Hepatocyte (in vitro differentiated cells): ENCODE data around the gene CHST3. TPM values are rescaled to one million over a fixed set of nuclear protein-coding genes. Genes with fewer than 3 reads are reported as not detected.
A peak's percentile ranks its signal among the peaks of the same experiment; 100 is the strongest.

Source experiments
- DNase-seq: peaks from one replicate; pipeline ENCODE4 v3.0.0-alpha.2; 2016; ENCODE audit warnings: low spot score
- H2AFZ ChIP-seq: fragments of 200-600 bp; sonication (generic); 2 replicates; pipeline ENCODE4 v1.6.0; 2016; ENCODE audit warnings: antibody characterized with exemption, mild to moderate bottlenecking
- H3K27ac ChIP-seq: fragments of 200-600 bp; sonication (generic); 2 replicates; pipeline ENCODE4 v1.5.1; 2016; ENCODE audit warnings: mild to moderate bottlenecking
- H3K27me3 ChIP-seq: fragments of 200-600 bp; sonication (generic); 2 replicates; pipeline ENCODE4 v1.6.1; 2016
- H3K36me3 ChIP-seq: fragments of 200-600 bp; sonication (generic); replicated peaks from 2 replicates; pipeline ENCODE4 v1.5.1; 2016; ENCODE audit warnings: low read depth; ENCODE audit not compliant: insufficient read depth
- H3K4me1 ChIP-seq: fragments of 200-600 bp; sonication (generic); 2 replicates; pipeline ENCODE4 v1.5.1; 2016; ENCODE audit warnings: mild to moderate bottlenecking, moderate library complexity; ENCODE audit not compliant: insufficient read depth
- H3K4me2 ChIP-seq: fragments of 200-600 bp; sonication (generic); 2 replicates; pipeline ENCODE4 v1.6.0; 2016
- H3K4me3 ChIP-seq: fragments of 200-600 bp; sonication (generic); 2 replicates; pipeline ENCODE4 v1.5.1; 2016; ENCODE audit warnings: mild to moderate bottlenecking
- H3K79me2 ChIP-seq: fragments of 200-600 bp; sonication (generic); 2 replicates; pipeline ENCODE4 v1.6.0; 2017; ENCODE audit warnings: mild to moderate bottlenecking
- H3K9me2 ChIP-seq: fragments of 200-600 bp; sonication (generic); replicated peaks from 2 replicates; pipeline ENCODE4 v1.6.0; 2017; ENCODE audit warnings: mild to moderate bottlenecking; ENCODE audit not compliant: insufficient read depth
- H3K9me3 ChIP-seq: fragments of 200-600 bp; sonication (generic); 2 replicates; pipeline ENCODE4 v1.5.1; 2016; ENCODE audit warnings: low read depth, mild to moderate bottlenecking
- H4K20me1 ChIP-seq: fragments of 200-600 bp; sonication (generic); 2 replicates; pipeline ENCODE4 v1.6.0; 2016; ENCODE audit warnings: mild to moderate bottlenecking; ENCODE audit not compliant: insufficient read depth, poor library complexity, severe bottlenecking
- EZH2 ChIP-seq: fragments of 200-600 bp; sonication (generic); IDR thresholded peaks from 2 replicates; pipeline ENCODE4 v1.6.1; 2016; ENCODE audit warnings: antibody characterized with exemption, mild to moderate bottlenecking, borderline replicate concordance
- EZH2phosphoT487 ChIP-seq: fragments of 200-600 bp; sonication (generic); IDR thresholded peaks from one replicate; pipeline ENCODE4 v1.6.1; 2018; ENCODE audit warnings: antibody characterized with exemption, mild to moderate bottlenecking, low read depth, moderate library complexity; ENCODE audit not compliant: unreplicated experiment, severe bottlenecking
- WGBS: methylation state at CpG from one replicate; pipeline ENCODE4 v1.1.6; 2016; ENCODE audit warnings: low lambda C conversion rate; ENCODE audit errors: missing lambda C conversion rate; 5-methylcytosine and 5-hydroxymethylcytosine counted together
- polyA plus RNA-seq: library from polyadenylated mRNA; unstranded; fragments of >200 nt; fragmentation: Nextera tagmentation; extraction: Ambion mirVana; gene quantifications from 2 replicates; pipeline ENCODE4 v1.2.1, GENCODE V29; 2016
- total RNA-seq: library from RNA; depleted of rRNA; stranded (reverse); fragments of >200 nt; gene quantifications from 2 replicates; pipeline ENCODE4 v1.2.3, GENCODE V29; 2014
- TF ChIP-seq, protein P1 (sequence below): fragments of 200-600 bp; sonication (generic); IDR thresholded peaks from 2 replicates; pipeline ENCODE4 v1.5.1; 2016; ENCODE audit warnings: antibody characterized with exemption, mild to moderate bottlenecking; ENCODE audit not compliant: poor library complexity

Gene CHST3
- total and polyA plus RNA-seq, 2 experiments from 2014 or later = 6.8 to 14.1 TPM

DNA sequence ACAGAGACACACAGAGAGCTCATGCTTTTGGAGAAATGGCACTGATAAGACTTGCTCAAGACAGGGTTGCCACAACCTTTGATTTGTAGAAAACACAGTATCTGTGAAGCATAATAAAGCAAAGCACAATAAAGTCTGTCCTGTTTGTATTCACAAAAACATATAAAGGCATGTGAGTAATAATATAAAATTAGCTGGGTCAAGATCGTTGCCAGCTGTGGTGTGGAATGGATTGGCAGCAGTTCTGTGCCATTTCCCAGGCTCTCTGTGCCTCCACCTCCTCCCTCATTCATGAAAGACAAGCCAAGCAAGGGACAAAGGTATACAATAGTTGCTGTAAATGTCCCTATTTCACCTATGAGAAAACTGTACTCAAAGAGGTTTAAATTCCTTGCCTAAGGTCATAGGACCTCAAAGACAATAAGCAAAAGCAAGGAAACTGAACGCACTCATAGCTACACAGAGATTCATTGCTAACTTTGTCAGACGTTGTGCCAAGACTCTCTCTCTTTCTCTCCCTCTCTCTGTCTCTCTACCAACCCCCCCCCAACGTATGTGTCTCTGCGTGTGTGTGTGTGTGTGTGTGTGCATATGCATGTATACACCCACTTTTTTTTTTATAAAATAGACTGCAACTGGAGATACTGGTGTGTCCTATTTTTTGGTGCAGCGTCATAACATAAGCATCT lies 31.8 kb downstream of the CHST3 start:
- Histone ChIP-seq H3K27me3 (no peaks in the 10 kb centered on the region), H2AFZ (no peak overlapping the region), H3K27ac (peak overlapping the region; percentile 9), H3K4me2 (no peak overlapping the region), H4K20me1 (no peaks in the 10 kb centered on the region), H3K4me3 (no peak overlapping the region), H3K9me2 (no peaks in the 10 kb centered on the region), H3K36me3 (no peaks in the 10 kb centered on the region), H3K79me2 (peaks cover 77% of the 10 kb centered on the region), H3K4me1 (peaks cover 42% of the 10 kb centered on the region), H3K9me3 (no peaks in the 10 kb centered on the region)
- TF ChIP-seq, protein P1, sequence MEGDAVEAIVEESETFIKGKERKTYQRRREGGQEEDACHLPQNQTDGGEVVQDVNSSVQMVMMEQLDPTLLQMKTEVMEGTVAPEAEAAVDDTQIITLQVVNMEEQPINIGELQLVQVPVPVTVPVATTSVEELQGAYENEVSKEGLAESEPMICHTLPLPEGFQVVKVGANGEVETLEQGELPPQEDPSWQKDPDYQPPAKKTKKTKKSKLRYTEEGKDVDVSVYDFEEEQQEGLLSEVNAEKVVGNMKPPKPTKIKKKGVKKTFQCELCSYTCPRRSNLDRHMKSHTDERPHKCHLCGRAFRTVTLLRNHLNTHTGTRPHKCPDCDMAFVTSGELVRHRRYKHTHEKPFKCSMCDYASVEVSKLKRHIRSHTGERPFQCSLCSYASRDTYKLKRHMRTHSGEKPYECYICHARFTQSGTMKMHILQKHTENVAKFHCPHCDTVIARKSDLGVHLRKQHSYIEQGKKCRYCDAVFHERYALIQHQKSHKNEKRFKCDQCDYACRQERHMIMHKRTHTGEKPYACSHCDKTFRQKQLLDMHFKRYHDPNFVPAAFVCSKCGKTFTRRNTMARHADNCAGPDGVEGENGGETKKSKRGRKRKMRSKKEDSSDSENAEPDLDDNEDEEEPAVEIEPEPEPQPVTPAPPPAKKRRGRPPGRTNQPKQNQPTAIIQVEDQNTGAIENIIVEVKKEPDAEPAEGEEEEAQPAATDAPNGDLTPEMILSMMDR = no peak
- no peak for TF ChIP-seq EZH2phosphoT487
- TF ChIP-seq EZH2 = no peak
- no peak for DNase-seq
- 77% methylated on average over 6 of the region's 6 CpGs for WGBS

DNA sequence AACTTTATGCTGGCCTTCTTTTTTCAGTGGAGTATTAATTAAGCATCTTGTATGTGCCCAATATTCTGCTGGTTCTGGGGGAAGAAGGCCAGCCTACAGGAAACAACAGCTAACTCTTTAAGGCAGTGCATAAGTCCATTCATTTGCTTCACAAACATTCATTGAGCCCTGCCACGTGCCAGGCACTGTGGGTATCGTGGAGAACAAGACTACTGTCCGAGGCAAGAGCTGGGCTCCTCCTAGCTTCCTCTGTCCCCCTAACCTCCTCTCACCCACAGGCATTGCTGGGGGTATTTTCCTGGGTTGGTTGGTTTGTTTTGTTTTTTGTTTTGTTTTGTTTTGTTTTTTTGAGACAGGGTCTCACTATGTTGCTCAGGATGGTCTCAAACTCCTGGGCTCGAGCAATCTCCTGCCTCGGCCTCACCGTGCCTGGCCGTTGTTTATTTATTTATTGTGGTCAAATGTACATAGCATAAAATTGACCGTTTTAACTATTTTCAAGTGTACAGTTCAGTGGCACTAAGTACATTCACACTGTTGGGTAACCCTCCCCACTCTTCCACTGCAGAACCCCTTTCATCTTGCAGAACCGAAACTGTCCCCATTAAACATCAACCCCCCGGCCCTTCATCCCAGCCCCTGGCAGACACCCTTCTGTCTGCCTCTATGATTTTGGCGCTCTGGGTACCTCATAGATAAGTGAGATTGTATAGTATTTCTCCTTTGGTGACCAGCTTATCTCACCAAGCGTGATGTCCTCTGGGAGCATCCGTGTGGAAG lies 32.6 kb downstream of the CHST3 start:
- 92% methylated on average over 13 of the region's 13 CpGs for WGBS
- no peaks in the 10 kb centered on the region for H3K36me3 ChIP-seq
- H3K9me2 ChIP-seq = no peaks in the 10 kb centered on the region
- H3K79me2 ChIP-seq = peaks cover 74% of the 10 kb centered on the region
- no peaks in the 10 kb centered on the region for H3K27me3 ChIP-seq
- no peaks in the 10 kb centered on the region for H3K9me3 ChIP-seq
- H3K4me3 ChIP-seq = no peak overlapping the region
- no peak for TF ChIP-seq EZH2
- TF ChIP-seq, protein P1 = no peak
- no peak for TF ChIP-seq EZH2phosphoT487
- H4K20me1 ChIP-seq = no peaks in the 10 kb centered on the region
- no peak overlapping the region for H3K27ac ChIP-seq
- H2AFZ ChIP-seq = no peak overlapping the region
- DNase-seq = no peak
- H3K4me2 ChIP-seq = no peak overlapping the region
- H3K4me1 ChIP-seq = peaks cover 44% of the 10 kb centered on the region

DNA sequence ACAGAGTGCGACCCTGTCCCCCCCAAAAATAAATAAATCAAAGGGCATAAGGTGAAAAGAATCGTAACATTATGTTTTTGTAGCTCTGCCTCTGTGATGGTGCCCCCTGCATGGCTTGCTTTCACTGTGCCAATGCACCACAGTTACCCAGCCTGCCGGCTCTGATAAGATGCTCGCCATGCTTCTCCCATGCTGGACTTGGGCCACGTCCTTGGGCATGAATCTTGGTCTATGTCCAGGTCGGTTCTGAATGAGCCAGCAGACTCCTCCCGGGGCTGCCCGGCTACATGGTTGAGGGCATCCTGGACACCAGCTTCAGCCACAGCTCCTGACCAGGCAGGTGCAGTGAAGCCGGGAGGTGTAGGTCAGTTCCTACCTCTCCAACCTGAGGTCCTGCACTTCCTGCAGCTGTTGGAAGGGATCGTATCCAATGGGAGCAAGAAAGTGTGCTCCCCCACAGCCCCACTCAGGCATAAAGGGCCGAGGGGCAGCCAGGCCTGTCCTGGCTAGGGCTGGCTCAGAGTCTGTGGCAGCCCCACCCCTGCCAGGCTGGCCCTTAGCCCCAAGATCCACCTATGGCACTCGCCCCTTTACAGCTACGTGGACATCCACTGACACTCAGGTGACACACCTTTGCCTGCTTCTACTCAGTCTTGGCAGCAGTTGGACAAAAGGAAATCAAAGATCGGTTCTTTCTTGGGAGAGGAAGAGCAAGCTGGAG lies 34.1 kb downstream of the CHST3 start:
- DNase-seq = no peak
- Histone ChIP-seq H2AFZ (no peak overlapping the region), H3K79me2 (peaks cover 74% of the 10 kb centered on the region)

More for the DNA sequence above, 34.1 kb downstream of the CHST3 start:
- Histone ChIP-seq H3K4me1 (peaks cover 44% of the 10 kb centered on the region), H4K20me1 (no peaks in the 10 kb centered on the region), H3K27ac (peak overlapping the region; percentile 90), H3K9me3 (no peaks in the 10 kb centered on the region), H3K4me3 (no peak overlapping the region), H3K9me2 (no peaks in the 10 kb centered on the region), H3K4me2 (peak overlapping the region; percentile 67), H3K36me3 (no peaks in the 10 kb centered on the region), H3K27me3 (no peaks in the 10 kb centered on the region)
- WGBS = 91% methylated on average over 14 of the region's 14 CpGs
- TF ChIP-seq EZH2 = no peak
- TF ChIP-seq, protein P1 = no peak
- no peak for TF ChIP-seq EZH2phosphoT487
